GM19452 (cell line): ENCODE results near the gene UQCRC2.
"Not testable (repeated sequence)": the region's sequence is repeated elsewhere in the genome, so short reads cannot be mapped to it uniquely, and the experiment has no call there.

Experiments used
- ATAC-seq: cut with Tn5 transposase; IDR thresholded peaks from one replicate; pipeline ENCODE4 v1.9.1; 2021; ENCODE audit not compliant: unreplicated experiment

Gene UQCRC2

DNA sequence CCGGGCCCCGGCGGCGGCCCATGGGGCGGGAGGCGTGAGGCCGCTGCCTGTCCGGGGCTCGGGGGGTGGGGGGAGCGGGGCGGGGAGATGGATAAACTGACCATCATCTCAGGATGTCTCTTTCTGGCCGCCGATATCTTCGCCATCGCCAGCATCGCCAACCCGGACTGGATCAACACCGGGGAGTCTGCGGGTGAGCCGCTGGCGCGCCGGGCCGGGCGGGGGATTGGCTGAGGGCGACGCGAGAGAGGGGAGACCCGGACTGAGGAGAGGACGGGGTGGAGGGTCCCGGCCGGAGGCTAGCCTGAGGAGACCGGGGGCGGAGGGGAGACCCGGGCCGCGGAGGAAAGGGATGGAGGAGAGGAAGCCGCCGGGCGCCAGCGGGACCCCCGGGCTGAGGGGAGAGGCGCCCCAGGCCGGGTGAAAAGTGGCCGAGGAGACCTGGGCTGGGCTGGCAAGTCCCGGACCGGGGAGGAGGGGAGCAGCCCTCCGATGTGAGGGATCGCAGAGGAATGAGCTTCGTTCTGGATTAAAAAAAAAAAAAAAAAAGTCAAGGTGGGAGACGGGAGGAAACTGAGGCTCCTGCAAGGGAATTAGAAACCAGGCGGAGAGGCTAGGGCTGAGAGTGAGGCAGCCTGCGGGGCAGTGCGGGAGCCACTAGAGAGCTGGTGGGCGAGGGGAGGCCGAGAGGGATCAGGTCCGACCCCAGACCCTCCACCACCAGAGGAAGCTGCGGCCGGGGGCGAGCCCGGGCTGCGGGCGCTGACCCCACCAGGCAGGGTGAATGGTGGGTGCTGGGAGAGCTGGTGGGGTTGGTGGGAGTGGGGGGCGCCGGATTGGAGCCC is 55.3 kb downstream of the UQCRC2 start:
- ATAC-seq: peak; percentile 10

DNA sequence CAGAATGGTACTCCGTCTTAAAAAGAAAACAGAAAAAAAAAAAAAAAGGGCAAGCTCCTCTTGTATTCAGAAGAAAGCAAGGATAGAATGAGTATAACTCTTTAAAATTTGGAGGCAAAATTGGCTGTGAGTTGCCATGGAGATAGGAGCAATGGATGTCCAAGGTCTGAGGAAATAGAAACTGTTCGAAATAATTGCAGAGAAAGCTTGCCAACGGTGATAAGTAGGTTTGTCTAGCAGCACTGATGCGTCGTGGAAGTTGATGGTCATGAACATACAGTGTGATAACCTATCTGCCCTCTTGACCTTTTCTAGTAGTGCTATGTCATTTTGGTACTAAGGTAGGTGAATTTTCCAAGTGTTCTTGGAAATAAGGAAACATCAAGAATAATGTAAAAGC is 57.7 kb downstream of the UQCRC2 start:
- no peak for ATAC-seq

DNA sequence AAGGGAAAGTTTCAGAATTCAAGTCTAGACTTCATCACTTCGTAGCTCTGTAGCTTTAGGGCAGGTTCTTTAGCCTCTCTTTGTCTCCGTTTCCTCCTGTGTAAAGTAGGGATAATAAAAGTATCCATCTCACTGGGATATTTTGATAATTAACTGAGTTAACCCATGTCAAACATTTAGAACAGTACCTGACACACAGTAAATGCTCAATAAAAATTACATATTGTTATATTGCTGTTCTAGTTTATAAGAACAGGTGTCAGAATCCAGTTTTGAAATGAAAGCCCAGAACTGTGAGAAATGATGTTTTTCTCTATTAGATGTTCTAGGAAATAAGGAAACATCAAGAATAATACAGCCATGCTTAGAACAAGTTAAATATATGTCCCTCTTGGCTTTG is 59.1 kb downstream of the UQCRC2 start:
- no peak for ATAC-seq

DNA sequence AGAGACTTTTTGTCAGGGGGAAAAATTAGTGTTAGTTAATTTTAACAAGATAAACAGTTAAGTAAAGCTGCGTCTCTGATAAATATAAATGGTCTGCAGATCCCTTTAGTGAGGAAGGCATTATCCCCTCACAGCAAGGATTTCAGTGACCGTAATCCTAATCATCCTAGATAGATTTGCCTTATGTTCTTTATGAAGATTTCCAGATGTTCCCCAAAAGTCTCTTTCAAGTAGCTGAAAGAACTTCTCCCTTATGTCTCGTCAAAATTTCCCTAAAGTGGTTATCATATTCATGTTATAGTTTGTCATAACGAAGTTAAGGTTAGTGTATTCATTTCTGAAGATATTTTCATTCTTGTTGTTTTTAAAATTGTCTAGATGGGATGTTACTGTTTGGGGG is 60.3 kb downstream of the UQCRC2 start:
- ATAC-seq: no peak

DNA sequence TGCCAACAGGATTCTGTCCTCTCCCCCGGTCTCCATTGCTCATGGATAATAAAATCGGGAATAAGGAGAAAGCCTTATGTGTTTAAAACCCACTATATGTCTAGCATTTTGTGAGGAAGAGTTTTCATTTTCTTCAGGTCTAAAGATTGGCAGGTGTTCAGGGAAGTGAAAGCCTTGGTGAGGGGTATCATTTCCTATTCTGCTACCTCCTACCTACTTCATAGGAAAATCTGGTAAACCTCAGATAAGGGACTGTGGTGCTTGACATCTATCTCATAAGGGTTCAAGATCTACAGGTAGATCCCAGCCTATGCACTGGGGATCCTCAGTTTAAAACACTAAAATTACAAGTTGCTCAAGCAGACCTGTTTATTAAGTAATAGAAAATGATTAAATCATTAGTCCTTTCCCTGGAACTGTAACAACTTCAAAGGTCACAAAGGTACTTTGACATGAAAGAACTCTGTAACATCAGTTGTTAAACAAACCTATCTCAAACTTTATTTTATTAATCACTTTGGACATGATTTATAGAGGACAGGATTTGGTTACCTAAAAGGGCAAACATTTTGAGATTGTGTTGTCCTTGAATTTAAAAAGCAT is 61.2 kb downstream of the UQCRC2 start:
- ATAC-seq: no peak

DNA sequence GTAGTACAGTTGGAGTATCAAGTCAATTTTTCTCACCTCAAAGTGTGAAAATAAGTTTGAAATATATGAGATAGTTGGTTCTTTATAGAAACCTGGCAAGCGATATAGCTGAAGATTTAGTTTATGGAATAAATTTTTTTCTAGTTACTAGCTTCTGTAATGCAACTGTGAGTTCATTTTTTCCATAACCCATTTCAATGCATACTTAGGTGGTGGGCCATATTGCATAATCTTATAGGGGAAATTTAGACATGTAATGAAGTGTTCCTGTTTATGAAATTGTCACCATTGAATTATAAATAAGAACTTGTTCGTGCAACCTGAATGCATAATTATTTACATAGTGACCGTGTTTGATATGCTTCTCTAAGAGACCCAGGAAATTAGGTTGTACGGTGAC is 63.8 kb downstream of the UQCRC2 start:
- no peak for ATAC-seq

DNA sequence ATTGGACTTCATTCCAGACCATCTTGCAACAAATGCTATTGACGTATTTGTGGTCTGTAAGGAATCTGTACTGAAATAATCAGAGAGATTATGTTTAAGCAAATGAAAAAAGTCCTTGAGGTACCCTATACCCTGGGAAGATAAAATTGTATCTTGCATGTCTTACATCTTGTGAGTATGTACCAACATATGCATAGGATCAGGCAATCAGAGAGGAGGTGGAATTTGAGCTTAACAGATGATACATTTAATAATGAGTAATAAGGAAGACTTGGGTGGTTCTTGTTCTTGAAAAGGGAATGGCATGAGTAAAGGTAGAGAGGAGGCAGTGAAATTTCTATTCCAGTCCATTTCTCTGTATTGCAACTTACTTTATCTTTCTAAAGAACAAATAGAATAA is 65.4 kb downstream of the UQCRC2 start:
- no peak for ATAC-seq

DNA sequence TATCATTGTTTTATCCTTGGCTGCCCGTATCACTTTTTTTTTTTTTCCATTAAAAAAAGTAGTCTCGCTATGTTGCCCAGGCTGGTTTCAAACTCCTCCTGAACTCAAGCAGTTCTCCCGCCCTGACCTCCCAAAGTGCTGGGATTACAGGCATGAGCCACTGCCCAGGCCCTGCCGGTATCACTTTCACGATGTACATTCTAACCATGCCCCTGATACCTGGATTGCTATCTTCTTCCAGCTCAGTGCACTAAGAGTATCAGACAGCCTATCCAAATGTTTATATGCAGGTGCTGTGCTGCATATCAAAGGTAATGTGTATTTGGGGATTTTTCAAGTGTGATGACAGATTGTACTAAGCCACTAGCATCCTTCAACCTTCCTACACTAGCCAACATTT is 69.0 kb downstream of the UQCRC2 start:
- no peak for ATAC-seq

DNA sequence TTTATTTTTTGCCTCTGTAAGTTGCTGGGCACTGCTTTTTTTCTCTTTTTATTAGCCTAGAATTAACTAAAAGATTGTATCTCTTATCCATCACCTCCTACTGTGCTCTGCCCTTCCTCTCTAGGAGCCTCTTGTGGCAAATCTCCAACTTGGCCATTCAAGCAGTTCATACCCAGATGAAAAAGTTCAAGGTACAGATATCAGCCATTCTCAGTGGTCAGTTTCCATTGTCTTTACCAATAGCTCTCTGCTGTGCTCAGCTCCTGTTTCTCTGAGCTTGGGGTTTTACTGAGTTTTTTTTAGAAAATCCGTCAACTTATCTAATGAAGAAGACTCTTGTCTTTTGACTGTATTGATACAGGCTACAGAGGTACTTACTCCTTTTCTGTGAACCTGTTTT is 70.3 kb downstream of the UQCRC2 start:
- ATAC-seq: no peak

DNA sequence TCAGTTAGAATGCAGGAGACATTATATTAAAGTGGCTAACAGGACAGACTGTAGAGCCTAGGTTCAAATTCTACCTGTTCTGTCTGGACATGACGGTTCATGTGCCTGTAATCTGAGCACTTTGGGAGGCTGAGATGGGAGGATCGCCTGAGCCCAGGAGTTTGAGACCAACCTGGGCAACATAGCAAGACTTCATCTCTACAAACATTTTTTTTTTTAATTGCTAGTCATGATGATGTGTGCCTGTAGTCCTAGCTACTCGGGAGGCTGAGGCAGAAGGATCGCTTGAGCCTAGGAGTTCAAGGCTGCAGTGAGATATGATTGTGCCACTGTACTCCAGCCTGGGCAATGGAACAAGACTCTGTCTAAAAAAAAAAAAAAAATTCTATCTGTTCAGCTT is 71.6 kb downstream of the UQCRC2 start:
- ATAC-seq: not testable (repeated sequence)

DNA sequence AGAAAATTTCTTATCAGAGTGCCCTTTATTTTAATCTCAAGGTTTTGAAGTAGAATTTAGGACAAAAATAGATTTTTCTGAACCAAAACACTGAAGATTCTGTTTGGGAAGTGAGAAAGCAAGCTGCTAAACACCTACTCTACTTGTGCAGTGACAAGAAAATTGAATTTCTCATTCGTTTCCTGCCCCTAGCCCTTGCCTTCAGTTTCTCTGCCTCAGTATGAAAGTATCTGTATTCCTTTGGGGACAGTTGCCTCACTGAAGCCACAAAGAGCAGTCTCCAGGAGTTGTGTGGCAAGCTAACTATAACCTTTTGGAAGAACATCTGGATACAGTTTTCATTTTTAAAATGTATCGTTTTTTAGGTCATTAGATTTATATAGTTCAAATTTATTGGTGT is 74.5 kb downstream of the UQCRC2 start:
- no peak for ATAC-seq

DNA sequence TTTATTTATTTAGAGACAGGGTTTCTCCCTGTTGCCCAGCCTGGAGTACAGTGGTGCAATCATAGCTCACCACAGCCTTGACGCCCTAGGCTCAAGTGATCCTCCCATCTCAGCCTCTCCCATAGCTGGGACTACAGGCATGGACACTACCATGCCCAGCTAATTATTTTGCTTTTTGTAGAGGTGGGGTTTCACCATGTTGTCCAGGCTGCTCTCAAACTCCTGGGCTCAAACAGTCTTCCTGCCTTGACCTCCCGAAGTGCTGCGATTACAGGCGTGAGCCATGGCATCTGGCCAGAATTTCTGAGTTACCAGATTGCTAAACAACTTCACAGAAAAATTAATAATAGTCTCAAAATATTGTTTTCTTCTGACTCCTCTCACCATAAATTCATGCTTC is 76.5 kb downstream of the UQCRC2 start:
- ATAC-seq: no peak

DNA sequence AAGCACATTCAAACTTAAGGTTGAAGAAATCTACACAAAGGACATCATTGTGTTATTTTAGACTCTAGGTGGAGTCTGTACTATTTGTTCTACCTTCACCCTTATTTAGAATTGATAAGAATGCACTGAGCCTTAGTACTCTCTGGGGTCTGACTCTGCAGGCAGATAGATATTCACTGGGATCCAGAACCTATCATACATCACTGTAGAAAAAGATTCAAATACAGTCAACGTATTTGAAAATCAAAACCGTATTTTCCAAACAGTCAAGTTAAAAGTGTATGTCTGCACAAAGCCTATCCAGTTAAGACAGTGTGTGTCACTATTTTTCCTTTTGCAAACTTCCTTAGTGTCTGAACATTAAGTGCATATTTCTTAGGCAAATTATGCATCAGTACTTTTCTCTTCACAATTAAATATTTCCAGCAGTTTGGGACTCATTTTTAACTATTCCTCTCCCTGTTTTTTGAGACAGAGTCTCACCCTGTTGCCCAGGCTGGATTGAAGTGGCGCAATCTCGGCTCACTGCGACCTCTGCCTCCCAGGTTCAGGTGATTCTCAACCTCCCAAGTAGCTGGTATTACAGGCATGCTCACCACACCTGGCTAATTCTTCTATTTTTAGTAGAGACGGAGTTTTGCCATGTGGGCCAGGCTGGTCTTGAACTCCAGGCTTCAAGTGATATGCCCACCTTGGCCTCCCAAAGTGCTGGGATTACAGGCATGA is 77.1 kb downstream of the UQCRC2 start:
- no peak for ATAC-seq

DNA sequence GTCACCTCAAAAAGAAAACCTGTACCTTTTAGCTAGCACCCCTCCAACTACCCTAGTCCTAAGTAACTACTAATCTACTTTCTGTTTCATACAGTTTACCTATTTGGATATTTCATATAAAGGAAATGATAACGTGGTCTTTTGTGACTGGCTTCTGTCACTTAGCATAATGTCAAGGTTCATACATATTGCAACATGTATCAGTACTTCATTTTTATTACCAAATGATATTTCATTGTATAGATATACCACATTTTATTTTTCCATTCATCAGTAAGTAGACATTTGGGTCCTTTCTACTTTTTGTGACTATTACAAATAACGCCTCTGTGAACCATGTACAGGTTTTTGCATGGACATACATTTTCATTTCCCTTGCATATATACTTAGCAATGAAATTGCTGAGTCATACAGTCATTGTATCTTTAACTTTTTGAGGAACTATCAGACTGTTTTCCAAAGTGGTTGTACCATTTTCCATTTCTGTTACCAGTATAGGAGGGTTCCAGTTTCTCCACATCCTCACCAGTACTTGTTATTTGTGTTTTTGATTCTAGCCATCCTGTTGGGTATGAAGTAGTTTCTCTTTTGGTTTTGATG is 78.4 kb downstream of the UQCRC2 start:
- no peak for ATAC-seq
